T-helper 1 cell (primary cell): ENCODE results near the gene RGS13.
"Not testable (repeated sequence)": the region's sequence is repeated elsewhere in the genome, so short reads cannot be mapped to it uniquely, and the experiment has no call there.

Source experiments
- DNase-seq, 5 donors: peaks; one replicate each; pipeline ENCODE4 v3.0.0-alpha.2; 2012 to 2020

The RGS13 gene

GRCh38 chr1:192683081-192683480 lies 47.1 kb downstream of the RGS13 start:
- DNase-seq = not testable (repeated sequence)

DNA sequence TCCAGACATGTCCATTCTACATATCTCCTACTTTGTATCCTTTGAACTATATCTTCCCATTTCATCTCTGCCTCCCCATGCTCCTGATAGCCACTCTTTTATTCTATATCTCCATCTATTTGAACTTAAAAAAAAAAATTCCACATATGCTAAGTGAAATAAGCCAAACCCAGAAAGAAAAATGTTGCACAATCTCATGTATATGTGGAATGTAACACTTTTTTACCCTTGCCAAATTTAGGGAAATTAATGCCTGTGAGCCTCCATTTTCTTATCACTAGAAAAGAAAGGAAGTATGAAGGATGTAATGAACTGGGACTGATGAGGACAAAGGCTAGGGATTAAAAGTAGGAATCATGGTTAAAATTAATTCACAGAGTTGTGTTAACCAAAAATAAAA lies 53.5 kb downstream of the RGS13 start:
- no peak for DNase-seq

GRCh38 chr1:192691041-192691440 lies 55.1 kb downstream of the RGS13 start:
- no peak for DNase-seq

GRCh38 chr1:192696082-192696481 lies 60.1 kb downstream of the RGS13 start:
- no peak for DNase-seq

- DNase-seq = no peak
Observed at GRCh38 chr1:192697771-192698170, 61.8 kb downstream of the RGS13 start.

DNA sequence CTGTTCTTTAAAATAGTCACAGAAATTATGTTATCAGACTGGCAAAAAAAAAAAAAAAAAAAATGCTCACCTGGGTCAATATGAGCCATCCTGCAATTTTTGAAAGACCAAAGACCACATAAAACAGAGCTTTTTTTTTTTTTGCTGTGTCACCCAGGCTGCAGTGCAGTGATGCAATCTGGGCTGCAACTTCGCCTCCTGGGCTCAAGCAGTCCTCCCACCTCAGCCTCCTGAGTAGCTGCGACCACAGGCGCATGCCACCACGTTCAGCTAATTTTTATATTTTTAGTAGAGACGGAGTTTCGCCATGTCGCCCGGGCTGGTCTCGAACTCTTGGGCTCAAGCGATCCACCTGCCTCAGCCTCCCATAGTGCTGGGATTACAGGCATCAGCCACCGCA lies 62.8 kb downstream of the RGS13 start:
- DNase-seq = no peak

DNA sequence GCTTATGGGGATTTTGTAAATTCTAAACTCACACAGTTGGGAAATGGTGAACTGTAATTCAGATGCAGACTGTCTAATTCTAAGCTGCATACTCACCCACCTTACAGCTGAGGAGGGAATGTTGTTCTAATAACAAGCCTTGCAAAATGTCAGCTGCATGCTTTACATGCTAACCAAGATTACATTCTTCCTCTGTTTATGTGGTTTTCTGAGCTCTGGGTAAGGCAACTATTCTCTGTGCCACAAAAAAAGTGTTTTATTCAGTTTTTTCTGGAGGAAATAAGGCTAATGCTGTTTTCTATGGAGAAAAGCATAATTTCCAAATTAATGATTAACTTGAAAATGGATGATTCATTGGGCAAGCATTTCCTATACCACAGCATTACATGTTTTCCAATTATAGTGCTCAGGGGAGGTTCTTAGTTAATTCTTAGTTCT lies 64.9 kb downstream of the RGS13 start:
- no peak for DNase-seq

DNA sequence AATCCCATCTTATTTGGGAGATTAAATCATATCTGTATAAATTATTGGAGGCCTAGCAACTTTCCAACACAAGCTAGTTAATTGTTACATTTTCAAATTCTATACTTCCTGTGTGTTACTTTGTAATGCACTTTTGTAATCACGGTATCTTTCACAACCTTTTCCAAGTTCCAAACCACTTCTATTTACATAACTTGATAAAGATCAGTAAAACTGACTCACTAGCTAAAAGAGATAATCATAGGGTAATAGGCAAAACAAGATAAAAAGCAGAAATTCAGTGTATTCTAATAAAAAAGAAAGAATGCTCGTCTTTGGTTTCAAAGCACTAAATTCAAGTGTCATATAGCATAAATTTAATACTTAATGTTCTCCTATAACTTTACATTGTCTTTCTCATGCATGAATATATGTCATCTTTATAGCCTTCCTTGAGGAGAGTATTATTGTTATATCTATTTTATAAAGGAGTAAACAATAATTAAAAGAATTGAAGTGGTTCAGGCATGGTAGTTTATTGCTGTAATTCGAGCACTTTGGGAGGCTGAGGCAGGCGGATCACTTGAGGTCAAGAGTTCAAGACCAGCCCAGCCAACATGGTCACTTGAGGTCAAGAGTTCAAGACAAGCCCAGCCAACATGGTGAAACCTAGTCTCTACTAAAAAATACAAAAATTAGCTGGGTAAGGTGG lies 66.4 kb downstream of the RGS13 start:
- peak in 1 of 5 donors; percentile 32 for DNase-seq

DNA sequence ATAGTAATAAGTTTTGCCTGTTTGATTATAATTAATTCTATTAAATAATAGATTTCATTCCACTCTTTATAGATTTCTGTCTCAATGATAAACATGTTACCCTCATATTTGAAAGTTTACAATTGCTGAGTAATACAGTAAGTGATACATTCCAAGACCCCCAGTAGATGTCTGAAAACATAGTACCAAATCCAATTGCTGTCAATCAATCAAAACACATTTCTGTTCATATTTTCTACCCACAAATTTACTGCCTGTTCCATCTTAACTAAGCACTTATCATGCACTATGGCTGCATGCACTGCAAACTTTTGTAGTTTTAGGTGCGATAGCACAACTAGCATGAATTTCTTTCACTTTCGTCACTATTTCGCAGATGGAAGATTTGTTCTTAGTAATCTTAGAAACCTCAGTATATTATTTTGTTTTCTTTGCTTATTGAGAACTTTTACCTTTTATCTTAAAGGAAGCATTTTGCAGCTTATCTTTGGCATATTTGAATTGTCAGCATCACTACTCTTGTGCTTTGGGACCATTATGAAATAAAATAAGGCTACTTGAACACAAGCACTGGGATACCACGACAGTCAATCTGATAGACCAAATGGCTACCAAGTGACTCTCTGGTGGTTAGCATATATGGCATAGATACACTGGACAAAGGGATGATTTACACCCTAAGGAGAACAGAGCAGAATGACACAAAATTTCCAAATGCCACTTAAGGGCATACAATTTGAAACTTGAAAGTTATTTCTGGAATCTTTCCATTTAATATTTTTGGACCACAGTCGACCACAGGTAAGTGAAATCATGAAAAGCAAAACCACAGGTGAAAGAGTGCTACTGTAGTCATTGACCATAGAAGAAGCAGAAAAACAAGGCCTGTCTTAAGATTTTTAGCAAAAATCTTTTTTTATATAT lies 67.6 kb downstream of the RGS13 start:
- DNase-seq = peak in 1 of 5 donors; percentile 64

DNA sequence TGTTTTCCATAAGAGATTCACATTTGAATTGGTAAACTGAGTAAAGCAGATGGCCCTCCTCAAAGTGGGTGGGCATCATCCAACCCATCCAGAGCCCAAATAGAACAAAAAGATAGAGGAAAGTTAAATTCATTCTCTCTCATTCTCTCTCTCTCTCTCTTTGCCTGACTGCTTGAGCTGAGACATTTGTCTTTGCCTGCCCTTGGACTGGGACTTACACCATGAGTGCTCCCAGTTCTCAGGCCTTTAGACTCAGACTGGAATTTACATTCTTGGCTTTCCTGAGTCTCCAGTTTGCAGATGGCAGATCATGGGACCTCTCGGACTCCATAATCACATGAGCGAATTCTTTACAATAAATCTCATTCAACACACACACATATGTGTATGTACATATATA lies 69.6 kb downstream of the RGS13 start:
- no peak for DNase-seq

DNA sequence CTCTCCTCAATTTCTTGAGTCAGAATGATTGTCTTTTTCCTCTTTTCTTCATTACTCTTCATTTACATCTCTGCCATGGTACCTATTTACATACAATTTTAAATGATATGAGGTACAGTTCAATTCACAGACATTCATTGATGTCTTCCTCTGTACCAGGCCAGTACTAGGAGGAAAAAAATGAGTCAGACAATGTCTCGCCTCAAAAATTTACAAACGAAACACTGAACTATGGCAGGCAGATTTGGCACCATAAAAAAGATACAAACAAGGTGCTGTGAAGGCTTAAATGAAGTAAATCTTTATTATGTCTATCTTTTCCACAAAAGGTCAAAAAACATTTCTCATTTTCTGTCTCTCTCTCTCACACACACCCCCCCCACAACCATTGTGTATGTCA lies 71.0 kb downstream of the RGS13 start:
- DNase-seq = no peak

- DNase-seq = no peak
Observed at GRCh38 chr1:192707978-192708547, 72.1 kb downstream of the RGS13 start.

GRCh38 chr1:192709544-192709943 lies 73.6 kb downstream of the RGS13 start:
- no peak for DNase-seq
